ENCODE measurements around the gene NPC1. TPM values are rescaled to one million over a fixed set of nuclear protein-coding genes. Genes with fewer than 3 reads are reported as not detected.

Gene NPC1
- total RNA-seq, 3 donors from 2014 or later: 35.5 to 51.0 (median 41.2) TPM

DNA sequence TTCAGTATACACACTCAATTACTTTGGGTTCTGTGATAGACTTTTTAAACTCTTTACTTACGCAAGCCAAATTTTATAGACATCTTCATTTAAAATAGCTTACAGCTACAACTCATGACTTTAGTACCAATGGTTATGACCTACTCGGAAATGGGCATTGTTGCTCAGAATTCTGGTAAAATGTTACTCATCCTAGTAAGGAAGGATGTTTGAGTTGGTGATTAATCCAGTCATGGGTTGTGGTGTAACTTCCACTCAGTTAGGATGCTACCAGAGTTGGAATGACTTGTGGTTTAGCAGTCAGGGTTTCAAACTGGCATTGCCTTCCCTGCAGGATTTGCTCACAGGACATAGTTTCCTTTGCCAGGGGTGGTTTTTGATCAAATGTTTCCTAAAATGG, 7.4 kb upstream of the NPC1 start:
- TF ChIP-seq, protein P1, sequence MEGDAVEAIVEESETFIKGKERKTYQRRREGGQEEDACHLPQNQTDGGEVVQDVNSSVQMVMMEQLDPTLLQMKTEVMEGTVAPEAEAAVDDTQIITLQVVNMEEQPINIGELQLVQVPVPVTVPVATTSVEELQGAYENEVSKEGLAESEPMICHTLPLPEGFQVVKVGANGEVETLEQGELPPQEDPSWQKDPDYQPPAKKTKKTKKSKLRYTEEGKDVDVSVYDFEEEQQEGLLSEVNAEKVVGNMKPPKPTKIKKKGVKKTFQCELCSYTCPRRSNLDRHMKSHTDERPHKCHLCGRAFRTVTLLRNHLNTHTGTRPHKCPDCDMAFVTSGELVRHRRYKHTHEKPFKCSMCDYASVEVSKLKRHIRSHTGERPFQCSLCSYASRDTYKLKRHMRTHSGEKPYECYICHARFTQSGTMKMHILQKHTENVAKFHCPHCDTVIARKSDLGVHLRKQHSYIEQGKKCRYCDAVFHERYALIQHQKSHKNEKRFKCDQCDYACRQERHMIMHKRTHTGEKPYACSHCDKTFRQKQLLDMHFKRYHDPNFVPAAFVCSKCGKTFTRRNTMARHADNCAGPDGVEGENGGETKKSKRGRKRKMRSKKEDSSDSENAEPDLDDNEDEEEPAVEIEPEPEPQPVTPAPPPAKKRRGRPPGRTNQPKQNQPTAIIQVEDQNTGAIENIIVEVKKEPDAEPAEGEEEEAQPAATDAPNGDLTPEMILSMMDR (IDR thresholded peaks at IDR 0.05): no peak
- intact Hi-C loops (cut with DNase I, micrococcal nuclease): no loop called here
- Histone ChIP-seq H3K4me1 (ENCODE audit: low read depth) (no peaks in the 10 kb centered on the region), H3K36me3 (ENCODE audit: low read depth) (no peaks in the 10 kb centered on the region), H3K4me3 (no peak overlapping the region), H3K9me3 (no peaks in the 10 kb centered on the region)
- DNase-seq (no peak), ATAC-seq (no peak)

GRCh38 chr18:23592911-23593310, 6.6 kb upstream of the NPC1 start:
- DNase-seq: no peak
- no peak overlapping the region for H3K4me3 ChIP-seq
- intact Hi-C loops (cut with DNase I, micrococcal nuclease): no loop called here
- TF ChIP-seq, protein P1 (IDR thresholded peaks at IDR 0.05): no peak
- no peaks in the 10 kb centered on the region for H3K9me3 ChIP-seq
- no peak for ATAC-seq
- no peaks in the 10 kb centered on the region for H3K36me3 ChIP-seq (ENCODE audit: low read depth)
- H3K4me1 ChIP-seq (ENCODE audit: low read depth): no peaks in the 10 kb centered on the region

- intact Hi-C loops (cut with DNase I, micrococcal nuclease): no loop called here
- peaks cover 7% of the 10 kb centered on the region for H3K4me1 ChIP-seq (ENCODE audit: low read depth)
- H3K4me3 ChIP-seq: no peak overlapping the region
- no peaks in the 10 kb centered on the region for H3K9me3 ChIP-seq
- no peak for ATAC-seq
- DNase-seq: no peak
- TF ChIP-seq, protein P1 (IDR thresholded peaks at IDR 0.05): no peak
- H3K36me3 ChIP-seq (ENCODE audit: low read depth): no peaks in the 10 kb centered on the region
Measured at GRCh38 chr18:23591011-23591410, 4.7 kb upstream of the NPC1 start.

DNA sequence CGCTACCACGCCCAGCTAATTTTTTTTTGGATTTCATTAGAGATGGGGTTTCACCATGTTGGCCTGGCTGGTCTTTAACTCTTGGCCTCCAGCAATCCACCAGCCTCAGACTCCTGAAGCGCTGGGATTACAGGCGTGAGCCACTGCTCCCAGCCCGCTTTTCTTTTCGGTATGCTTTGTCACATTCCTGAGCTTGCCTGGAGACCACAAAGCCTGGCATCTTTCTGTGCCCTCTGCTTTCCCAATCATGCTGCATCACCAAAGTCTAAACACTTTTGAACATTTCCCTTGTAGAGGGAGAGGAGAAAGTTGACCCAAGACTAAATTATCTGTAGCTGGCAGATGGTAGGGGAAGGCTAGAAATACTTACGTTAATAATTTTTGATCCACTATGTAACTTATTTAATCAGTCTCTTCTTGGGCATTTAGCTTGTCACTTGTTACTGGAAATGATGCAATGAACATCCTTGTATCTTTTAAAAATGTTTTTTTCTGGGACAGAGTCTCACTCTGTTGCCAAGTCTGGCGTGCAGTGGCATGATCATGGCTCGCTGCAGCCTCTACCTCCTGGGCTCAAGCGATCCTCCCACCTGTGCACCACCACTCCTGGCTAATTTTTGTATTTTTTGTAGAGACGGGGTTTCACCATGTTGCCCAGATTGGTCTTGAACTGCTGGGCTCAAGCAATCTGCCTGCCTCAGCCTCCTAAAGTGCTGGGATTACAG, 2.7 kb upstream of the NPC1 start:
- no peak overlapping the region for H3K4me3 ChIP-seq
- DNase-seq: no peak
- no peaks in the 10 kb centered on the region for H3K9me3 ChIP-seq
- intact Hi-C loops (cut with DNase I, micrococcal nuclease): loop anchor here in 1 of 2 donors (10.0 kb wide), 1 partner anchor 64 kb away; no protein-coding TSS in a partner anchor
- H3K4me1 ChIP-seq (ENCODE audit: low read depth): peaks cover 18% of the 10 kb centered on the region
- TF ChIP-seq, protein P1 (IDR thresholded peaks at IDR 0.05): no peak
- H3K36me3 ChIP-seq (ENCODE audit: low read depth): no peaks in the 10 kb centered on the region
- no peak for ATAC-seq

GRCh38 chr18:23587220-23587642, 925 bp upstream of the NPC1 start:
- H3K9me3 ChIP-seq: no peaks in the 10 kb centered on the region
- ATAC-seq: peak; percentile 25
- H3K4me3 ChIP-seq: no peak overlapping the region
- intact Hi-C loops (cut with DNase I, micrococcal nuclease): loop anchor here in 1 of 2 donors (10.0 kb wide), 1 partner anchor 62 kb away; no protein-coding TSS in a partner anchor
- TF ChIP-seq, protein P1 (IDR thresholded peaks at IDR 0.05): no peak
- peaks cover 18% of the 10 kb centered on the region for H3K4me1 ChIP-seq (ENCODE audit: low read depth)
- H3K36me3 ChIP-seq (ENCODE audit: low read depth): no peaks in the 10 kb centered on the region
- peak in 2 of 3 donors; percentile 15 to 40 for DNase-seq

Data from mucosa of descending colon (tissue), 3 donors.